ENCODE measurements around the gene SOX13. TPM values are rescaled to one million over a fixed set of nuclear protein-coding genes. Genes with fewer than 3 reads are reported as not detected.

Gene SOX13
- total and polyA plus RNA-seq, 9 of the 15 experiments (the other 6 are each of a cell fraction or from before 2014, with no cell fraction given), result 0.03 to 0.35 (median 0.06) TPM; not detected in 5

- Histone ChIP-seq H3K9me3 (replicated peaks; ENCODE audit: control insufficient read depth, insufficient read depth, low read depth, low read length) (no peaks in the 10 kb centered on the region), H3K4me1 (replicated peaks in 1 of 2; ENCODE audit: control insufficient read depth in 2 of 2, insufficient read depth in 2 of 2, low read length in 2 of 2) (peaks cover 0 to 21% of the 10 kb centered on the region in 2 experiments; a peak in 2 of 5 replicates), H3K9me1 (ENCODE audit: control insufficient read depth, insufficient read depth, low read length) (peaks cover 3% of the 10 kb centered on the region), H3K79me2 (ENCODE audit: control insufficient read depth, insufficient read depth, low read length) (no peaks in the 10 kb centered on the region), H3K4me3 (no peak overlapping the region), H3K36me3 (ENCODE audit: control insufficient read depth, insufficient read depth, low read length) (no peaks in the 10 kb centered on the region), H2AFZ (ENCODE audit: low read depth, low read length) (no peak overlapping the region), H3K27ac (ENCODE audit: extremely low read depth, low read depth, low read length) (no peak overlapping the region), H3K4me2 (ENCODE audit: insufficient read depth, low read length) (no peak overlapping the region), H4K20me1 (replicated peaks; ENCODE audit: control insufficient read depth, insufficient read depth, low read length) (peaks cover 10% of the 10 kb centered on the region; the same call in 1 of the 2 replicates), H3K27me3 (ENCODE audit: control insufficient read depth in 2 of 2, insufficient read depth in 2 of 2, low read length in 2 of 2) (peaks cover 13 to 66% of the 10 kb centered on the region in 2 experiments), H3K9ac (ENCODE audit: insufficient read depth in 1 of 2, low read depth in 2 of 2, low read length in 2 of 2) (no peak overlapping the region)
- FAIRE-seq (no peak), ATAC-seq (no peak), DNase-seq (ENCODE audit: extremely low read depth in 1 of 4, low spot score in 3 of 4) (no peak)
- in situ Hi-C loops (cut with MboI) (loop anchor here (5.0 kb wide), 1 partner anchor 208 kb away; no protein-coding TSS in a partner anchor), intact Hi-C loops (cut with micrococcal nuclease) (no loop called here)
- WGBS (ENCODE audit: insufficient coverage, low coverage, missing lambda C conversion rate), result 9% methylated on average over 15 of the region's 15 CpGs
- BruUV-seq (replicated peaks), result no TSS peak
- POLR2A ChIA-PET, result interaction anchor here (0.5 kb wide), 3 partner anchors 21 to 42 kb away, joined by 3 to 4 read pairs (median 3); no protein-coding TSS in a partner anchor
- CTCF ChIA-PET (ENCODE audit: low intra/inter-chr PET ratio), result no interaction called here
- TF ChIP-seq NELFE (IDR thresholded peaks at IDR 0.05; ENCODE audit: insufficient read depth, insufficient read length) (no peak), STAT6 (CRISPR knock-in tag; IDR thresholded peaks at IDR 0.05) (no peak), ARID1B (IDR thresholded peaks at IDR 0.05) (no peak), DMBX1 (CRISPR knock-in tag; IDR thresholded peaks at IDR 0.05; ENCODE audit: borderline replicate concordance) (no peak), SFPQ (IDR thresholded peaks at IDR 0.05; ENCODE audit: low read depth, low read length) (no peak), HNRNPH1 (optimal IDR thresholded peaks at IDR 0.05; ENCODE audit: low read depth, low read length) (no peak), CREB1 (IDR thresholded peaks at IDR 0.05) (no peak), CREB1 (CRISPR knock-in tag; IDR thresholded peaks at IDR 0.05) (no peak), SMARCC2 (IDR thresholded peaks at IDR 0.05; ENCODE audit: low read depth) (no peak), FOXJ3 (CRISPR knock-in tag; IDR thresholded peaks at IDR 0.05) (no peak), TAF15 (IDR thresholded peaks at IDR 0.05; ENCODE audit: low read depth, low read length) (no peak), ZNF431 (CRISPR knock-in tag; IDR thresholded peaks at IDR 0.05) (no peak), ZNF436 (CRISPR knock-in tag; IDR thresholded peaks at IDR 0.05) (no peak), EHMT2 (IDR thresholded peaks at IDR 0.05) (no peak), ELK3 (CRISPR knock-in tag; IDR thresholded peaks at IDR 0.05) (no peak)
These were observed 81.8 kb downstream of the SOX13 start for GRCh38 chr1:204154568-204155255.
